HG03135 (cell line): ENCODE results near the gene C20orf144.

Experiments
- ATAC-seq: cut with Tn5 transposase; IDR thresholded peaks from one replicate; pipeline ENCODE4 v1.9.1; 2021; ENCODE audit warnings: mild to moderate bottlenecking, moderate library complexity; ENCODE audit not compliant: unreplicated experiment

C20orf144 gene

DNA sequence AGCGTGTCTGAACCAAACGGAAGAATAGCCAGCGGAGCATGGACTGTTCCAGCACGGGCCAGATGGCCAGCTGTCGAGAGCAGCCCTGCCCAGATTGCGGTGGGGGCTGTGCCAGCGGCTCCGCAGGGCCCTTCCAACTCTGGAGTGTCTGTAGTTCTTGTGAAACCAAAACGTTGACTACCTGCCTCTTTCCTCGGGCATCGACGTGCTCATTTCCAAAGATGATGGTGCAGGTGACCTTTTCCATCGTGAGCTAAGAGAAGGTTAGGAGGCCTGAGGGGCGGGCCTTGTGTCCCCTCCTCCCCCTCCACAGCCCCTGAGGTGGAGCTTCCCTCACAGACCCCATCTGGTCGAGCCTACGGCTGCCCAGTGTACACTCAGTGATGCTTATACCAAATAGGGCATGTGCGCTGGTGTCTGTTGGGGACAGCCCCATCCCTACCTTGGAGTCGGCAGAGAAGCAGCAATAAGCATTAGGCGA is 12.9 kb upstream of the C20orf144 start:
- no peak for ATAC-seq

DNA sequence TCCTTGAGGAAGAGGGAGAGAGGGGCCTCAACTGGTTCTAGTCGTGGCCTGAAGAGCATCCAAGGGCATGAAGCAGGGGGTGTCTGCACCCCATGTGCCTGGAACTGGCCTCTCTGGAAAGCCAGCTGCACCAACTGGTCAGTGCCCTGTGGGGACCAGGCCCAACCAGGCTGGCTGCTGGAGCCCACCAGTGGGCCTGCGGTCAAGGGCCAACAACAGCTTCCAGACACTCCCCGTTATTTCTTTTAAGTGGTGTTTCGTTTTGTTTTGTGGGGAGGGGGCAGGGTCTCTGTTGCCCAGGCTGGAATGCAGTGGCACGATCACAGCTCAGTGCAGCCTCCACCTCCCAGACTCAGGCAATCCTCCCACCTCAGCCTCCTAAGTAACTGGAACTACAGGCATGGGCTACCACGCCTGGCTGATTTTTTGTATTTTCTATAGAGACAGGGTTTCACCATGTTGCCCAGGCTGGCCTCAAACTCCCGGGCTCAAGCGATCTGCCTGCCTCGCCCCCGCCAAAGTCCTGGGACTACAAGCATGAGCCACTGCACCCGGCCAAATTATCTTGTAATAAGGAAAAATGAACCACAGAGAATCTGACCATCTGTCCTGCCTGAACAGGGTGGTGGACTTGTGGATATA is 11.9 kb upstream of the C20orf144 start:
- ATAC-seq, result no peak

- ATAC-seq, result no peak
Observed at GRCh38 chr20:33650753-33651561, 11.2 kb upstream of the C20orf144 start.

- ATAC-seq, result no peak
Observed at GRCh38 chr20:33651562-33652048, 10.5 kb upstream of the C20orf144 start.

GRCh38 chr20:33653218-33653899 is 8.8 kb upstream of the C20orf144 start:
- ATAC-seq, result no peak

- no peak for ATAC-seq
Observed at GRCh38 chr20:33653900-33654596, 8.1 kb upstream of the C20orf144 start.

DNA sequence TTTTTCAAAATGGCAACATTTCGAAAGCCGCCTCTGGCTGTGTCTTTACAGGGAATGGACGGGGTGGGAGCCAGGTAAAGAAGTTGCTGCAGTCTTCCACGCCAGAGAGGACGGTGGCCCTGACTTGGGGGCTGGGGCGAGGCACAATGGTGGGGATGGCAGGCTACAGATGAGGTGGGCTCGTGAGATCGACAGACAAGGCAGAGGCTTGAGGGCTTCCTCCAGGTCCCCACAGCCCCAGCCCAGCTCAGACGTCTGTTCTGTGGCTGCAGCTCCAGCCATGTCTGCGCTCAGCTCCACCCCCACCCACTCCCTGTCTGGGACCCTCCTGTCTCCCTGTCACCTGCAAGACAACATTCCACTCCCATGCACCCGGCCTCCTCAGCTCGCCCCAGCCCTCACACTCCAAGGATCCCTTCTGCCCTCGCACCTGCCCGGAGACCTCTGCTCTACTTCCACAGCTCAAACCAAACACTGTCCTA is 7.4 kb upstream of the C20orf144 start:
- no peak for ATAC-seq

DNA sequence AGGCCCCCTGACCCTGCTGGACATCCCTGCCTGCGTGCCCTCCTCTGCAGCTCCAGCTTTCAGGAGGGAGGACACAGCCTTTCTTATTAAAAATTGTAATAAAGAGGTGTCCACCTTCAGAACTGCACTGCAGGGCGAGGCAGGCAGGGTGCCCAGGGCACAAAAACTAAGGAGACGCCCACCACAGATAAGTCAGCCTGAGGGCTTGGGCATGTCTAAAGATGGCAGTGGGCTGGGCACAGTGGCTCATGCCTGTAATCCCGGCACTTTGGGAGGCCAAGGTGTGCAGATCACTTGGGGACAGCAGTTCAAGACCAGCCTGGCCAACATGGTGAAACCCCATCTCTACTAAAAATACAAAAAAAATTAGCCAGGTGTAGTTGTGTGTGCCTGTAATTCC is 7.0 kb upstream of the C20orf144 start:
- no peak for ATAC-seq

- no peak for ATAC-seq
Observed at GRCh38 chr20:33656010-33656782, 5.9 kb upstream of the C20orf144 start.

- ATAC-seq, result no peak
Observed at GRCh38 chr20:33656783-33657703, 5.1 kb upstream of the C20orf144 start.

DNA sequence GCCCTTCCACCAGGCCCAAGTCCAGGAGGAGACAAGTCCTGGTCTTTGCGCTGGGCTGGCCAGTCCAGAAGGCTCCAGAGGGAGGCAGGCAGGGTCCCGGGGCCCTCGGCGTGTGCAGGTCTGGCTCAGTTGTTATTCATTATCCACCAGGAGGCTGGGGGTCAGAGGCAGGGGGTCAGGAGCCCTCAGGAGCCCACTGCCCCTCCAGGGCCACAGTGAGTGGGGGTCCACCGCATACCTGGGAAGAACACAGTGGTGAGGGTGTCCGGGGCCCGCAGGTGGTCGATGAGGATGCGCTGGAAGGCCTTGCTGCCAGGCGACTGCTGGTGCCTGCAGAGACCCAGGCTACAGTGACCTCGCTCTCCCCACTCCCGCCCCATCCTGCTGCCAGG is 4.4 kb upstream of the C20orf144 start:
- no peak for ATAC-seq

- ATAC-seq, result no peak
Observed at GRCh38 chr20:33658510-33658909, 3.6 kb upstream of the C20orf144 start.

DNA sequence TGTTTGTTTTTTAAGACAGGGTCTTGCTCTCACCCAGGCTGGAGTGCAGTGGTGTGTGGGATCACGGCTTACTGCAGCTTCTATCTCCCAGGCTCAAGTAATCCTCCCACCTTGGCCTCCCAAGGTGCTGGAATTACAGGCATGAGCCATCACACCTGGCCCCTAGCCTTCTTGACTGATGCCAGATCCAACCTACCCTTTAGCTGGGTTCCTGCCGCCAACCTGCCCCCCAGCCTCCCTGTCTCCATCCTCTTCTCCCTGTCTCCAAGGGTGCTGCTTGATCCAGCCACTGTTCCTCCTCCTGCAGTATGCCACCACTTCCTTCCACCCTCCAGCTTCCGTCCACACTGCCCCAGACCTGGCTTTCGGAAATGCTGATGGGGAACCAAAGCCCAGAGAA is 3.2 kb upstream of the C20orf144 start:
- ATAC-seq, result no peak

- no peak for ATAC-seq
Observed at GRCh38 chr20:33659341-33660034, 2.6 kb upstream of the C20orf144 start.

- no peak for ATAC-seq
Observed at GRCh38 chr20:33660035-33660684, 2.0 kb upstream of the C20orf144 start.

DNA sequence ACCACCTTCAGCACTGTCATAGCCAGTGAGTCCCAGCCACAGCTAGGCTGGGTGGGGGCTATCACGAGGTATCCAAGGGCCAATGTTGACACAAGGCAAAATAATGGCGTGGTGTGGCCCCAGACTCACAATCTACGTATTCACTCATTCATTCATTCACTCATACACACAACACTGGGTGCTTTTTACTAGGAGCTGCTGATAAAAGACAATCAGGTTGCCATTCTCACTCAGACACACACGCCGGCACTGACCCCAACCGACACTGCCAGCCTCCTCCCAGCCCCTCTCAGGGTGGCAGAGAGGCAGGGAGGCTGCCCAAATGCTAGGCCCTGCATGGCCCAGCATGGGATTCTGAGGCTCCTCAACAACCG is 1.5 kb upstream of the C20orf144 start:
- ATAC-seq, result no peak

DNA sequence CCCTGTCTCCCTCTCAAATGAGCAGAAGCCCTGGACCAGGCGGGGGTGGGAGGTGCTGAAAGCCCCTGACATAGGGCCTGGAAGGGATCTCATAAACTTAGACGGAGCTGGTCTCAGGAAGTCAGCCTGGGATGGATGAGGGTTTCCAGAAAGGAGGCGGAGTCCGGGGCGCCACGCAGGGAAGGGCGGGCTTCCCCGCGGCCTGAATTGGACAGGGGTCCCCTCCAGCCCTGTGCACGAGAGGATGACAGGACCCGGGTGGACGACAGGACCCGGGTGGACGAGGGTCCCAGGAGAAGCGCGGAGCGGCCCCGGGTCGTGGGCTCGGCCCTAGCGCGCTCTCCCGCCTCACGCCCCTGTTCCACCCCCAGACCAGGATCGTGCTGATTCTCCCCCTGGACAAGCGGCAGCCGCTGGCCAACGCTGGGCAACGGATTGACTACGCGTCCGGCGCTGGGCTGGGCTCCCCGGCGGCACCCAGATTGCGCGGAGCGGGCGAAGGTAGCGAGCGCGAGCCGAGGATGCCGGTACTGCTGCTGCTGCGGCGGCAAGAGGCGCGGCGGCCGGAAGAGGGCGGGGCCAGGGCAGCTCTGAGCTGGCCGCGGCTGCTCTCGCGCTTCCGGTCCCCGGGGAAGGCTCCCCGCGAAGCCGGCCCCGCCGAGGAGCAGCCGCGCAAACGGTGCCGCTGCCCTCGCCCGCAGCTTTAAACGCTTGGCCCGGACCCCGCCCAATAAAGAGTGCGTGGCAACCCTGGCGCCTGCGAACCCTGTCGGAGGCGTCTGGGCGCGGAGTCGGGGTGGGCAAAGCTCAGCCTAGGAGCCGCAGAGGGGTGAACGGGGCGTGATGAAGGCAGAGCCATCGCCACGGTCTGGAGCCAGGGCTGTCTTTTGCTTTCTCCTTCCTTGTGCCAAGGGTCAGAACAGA is 1.3 kb downstream of the C20orf144 start:
- no peak for ATAC-seq
